HG02610 (cell line): ENCODE data around the gene TBC1D30.
"Not testable (repeated sequence)": the region's sequence is repeated elsewhere in the genome, so short reads cannot be mapped to it uniquely, and the experiment has no call there.

ENCODE experiments used
- ATAC-seq: cut with Tn5 transposase; IDR thresholded peaks from one replicate; pipeline ENCODE4 v1.9.1; 2021; ENCODE audit warnings: mild to moderate bottlenecking, moderate library complexity; ENCODE audit not compliant: unreplicated experiment

Gene TBC1D30

DNA sequence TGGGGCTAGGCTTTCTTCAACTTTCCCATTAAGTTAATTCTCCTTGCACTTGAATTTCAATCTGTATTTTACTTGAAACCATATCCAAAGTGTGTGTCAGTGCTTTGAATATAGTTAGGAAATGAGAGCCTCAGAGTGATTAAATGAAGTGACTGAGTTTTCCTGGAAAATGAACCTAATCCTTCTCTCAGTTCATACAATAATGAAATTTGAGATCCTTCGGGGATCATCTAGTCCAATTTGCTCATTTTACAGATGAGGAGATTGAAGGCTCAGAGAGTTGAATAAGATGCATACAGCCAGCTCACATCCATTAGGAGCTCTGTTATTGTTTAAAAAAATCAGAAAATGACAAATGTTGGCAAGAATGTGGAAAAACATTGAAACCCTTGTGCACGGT, 18.3 kb upstream of the TBC1D30 start:
- ATAC-seq: no peak

DNA sequence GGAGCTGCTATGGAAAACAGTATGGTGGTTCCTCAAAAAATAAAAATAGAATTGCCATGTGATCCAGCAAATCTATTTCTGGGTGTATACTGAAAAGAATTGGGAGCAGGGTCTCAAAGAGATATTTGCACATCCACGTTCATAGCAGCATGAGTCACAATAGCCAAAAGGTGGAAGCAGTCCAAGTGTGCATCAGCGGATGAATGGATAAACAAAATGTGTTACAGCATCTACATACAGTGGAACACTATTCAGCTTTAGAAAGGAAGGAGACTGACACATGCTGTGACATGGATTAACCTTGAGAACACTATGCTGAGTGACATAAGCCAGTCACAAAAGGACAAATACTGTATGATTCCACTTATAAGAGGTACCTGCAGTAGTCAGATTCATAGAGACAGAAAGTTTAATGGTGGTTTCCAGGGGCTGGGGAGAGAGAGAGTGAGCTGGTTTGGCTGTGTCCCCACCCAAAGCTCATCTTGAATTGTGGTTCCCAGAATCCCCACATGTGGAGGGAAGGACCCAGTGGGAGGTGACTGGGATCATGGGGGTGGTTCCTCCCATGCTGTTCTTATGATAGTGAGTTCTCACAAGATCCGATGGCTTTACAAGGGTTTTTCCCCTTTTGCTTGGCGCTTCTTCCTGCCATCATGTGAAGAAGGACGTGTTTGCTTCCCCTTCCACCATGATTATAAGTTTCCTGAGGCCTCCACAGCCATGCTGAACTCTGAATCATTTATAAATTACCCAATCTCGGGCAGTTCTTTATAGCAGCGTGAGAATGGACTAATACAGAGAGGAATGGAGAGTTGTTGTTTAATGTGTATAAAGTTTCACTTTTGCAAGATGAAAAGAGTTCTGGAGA, 17.6 kb upstream of the TBC1D30 start:
- no peak for ATAC-seq

DNA sequence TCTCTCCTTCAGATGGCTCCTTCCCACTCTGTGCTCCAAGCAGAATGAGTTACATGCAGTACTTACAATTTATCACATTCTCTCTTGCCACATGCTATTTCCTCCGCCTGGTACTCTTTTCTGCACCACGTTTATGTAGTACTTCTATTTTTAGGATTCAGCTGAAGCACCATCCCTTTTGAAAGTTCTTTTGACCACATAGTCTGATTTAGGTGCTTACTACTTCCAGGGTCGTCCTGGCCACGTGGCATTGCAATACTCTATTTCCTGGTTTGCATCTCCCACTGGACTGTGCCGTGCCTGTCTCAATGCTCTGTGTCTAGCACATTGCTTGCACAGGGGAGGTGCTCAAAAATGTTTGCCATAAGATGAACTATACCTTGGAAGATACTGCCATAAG, 16.3 kb upstream of the TBC1D30 start:
- no peak for ATAC-seq

DNA sequence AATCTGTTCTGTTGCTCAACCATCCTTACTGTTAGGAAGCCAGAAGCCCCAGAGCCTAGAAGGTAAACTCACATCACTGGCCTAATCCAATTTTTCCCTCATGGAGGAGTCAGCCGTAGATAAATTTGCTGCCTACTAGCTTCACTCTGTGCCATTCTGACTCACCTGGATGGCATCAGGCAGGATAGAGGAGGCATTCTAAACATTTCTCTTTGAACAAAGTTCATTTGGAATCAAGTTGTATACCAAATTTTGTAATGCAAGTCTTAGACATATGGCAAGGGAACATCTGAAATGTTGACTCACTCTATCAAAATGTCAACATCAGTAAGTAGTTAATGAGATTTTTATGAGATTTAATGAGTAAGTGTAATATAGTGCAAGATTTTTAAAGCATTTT, 13.6 kb upstream of the TBC1D30 start:
- ATAC-seq: no peak

DNA sequence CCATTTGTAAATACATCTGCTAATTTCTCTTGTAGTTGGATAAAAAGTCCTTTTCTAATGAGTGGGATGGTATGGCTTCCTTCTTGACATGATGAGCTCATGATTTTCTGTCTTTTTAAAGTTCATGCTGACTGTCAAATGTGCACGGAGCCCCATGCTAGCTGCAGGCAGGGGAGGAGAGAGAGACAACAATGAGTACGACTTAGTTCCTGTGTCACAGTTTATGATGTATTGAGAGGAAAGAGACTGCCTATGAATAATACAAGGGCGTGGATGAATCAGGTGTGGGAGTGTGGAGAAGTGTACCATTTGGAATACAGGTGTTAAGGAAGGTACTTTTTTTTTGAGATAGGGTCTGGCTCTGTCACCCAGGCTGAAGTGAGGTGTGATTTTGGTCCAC, 10.7 kb upstream of the TBC1D30 start:
- ATAC-seq: no peak

DNA sequence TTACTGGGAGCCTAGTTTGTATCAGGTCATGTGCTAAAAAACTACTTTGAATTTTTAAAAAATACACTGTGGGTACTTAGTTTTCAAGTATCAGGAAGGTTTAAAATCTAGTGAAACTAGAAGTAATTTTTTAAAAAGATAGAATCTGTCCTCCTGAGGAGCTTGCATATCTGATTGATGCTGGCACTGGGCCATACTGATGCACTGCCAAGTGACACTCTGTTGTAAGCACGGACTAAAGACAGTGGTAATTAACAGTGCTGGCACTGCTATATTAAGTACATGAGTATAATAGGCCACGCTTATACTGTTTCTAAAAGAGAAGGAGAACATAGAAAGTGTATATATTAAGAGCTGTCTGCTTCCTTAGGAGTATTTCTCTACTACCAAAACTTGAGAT, 10.0 kb upstream of the TBC1D30 start:
- no peak for ATAC-seq

DNA sequence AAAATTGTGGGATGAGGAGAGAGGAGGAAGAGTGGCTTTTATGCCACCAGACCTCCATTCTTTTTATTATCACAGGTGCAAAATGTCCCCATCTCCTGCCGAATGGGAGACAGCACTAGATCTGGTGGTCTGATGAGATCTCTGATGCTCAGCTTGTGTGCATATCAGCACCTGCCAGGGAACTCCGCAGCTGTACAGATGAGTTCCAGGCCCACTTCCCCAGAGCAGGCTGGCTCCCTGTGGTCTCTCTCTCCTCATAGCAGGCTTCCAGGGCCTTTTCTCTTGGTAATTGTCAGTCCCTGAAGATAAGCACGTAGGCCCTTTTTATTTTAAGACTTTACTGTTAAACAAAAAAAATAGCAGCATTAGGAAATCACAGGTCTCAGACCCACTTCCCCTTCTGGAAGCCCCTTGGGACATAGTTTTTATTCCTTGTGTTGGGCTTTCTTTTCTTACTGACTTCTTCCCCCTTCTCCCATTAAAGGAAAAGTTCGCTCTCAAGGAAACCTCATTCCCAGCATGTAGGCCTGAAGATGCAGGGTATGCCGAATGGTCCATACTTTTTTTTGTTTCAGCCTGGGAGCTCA, 4.5 kb upstream of the TBC1D30 start:
- ATAC-seq: no peak

DNA sequence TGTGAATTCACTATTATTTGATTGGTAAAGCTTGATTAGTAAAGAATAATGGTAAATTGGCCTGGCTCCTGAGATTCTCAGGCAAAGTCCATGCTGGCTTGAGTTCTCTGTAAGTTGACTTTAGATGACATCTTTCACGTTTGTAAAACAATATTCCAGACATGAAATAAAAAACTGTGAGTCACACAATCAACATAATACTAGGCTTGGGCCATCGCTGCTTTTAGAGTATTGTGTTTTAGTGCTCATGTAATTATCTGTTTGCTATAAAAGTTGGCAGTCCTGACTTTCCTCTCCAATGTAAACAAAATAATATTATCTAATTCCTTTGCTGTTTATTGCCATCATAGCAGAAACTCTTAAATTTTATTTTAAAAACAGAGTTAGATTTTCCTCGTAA, 3.9 kb upstream of the TBC1D30 start:
- no peak for ATAC-seq

DNA sequence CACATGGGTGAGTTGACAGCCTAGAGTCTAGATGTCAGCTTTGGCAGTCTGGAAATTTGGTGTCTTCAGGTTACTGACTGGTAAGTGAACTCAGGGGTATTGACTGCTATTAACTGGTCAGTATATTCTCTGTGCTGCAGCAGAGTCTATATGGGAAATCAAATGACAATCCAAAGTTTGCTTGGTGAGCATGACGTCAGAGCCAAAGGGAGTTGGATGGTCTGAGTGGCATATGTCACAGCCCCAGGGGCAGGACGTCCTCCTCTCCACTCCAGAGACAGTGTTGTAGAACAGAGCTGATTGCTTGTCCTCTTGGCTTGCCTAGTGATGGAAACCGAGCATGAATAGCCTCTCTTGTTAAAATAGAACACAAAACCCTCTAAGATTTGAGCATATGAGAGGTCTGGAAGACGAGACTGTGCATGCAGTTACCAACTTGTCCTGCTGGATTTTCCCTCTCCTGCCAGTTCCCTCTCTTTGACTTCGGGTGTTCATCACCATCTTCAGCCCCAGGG, 3.3 kb upstream of the TBC1D30 start:
- no peak for ATAC-seq

DNA sequence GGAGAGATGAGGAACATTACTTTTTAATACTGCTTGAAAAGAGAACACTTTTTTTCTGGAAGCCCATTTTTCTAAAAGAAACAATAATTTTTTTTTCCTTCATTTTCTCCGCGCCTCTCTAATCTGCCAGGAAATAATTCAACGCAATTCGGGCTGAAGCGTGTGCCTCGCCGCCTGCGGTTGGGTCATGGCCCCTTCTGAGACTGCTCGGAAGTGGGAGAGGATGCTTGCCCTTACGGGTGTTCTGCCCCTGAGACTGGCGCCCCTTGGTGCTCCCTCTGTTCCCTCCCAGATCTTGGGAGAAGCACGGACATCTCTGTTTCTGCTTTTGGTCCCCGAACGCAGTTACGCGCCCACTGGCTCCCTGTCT, 332 bp upstream of the TBC1D30 start:
- peak; percentile 5 for ATAC-seq

DNA sequence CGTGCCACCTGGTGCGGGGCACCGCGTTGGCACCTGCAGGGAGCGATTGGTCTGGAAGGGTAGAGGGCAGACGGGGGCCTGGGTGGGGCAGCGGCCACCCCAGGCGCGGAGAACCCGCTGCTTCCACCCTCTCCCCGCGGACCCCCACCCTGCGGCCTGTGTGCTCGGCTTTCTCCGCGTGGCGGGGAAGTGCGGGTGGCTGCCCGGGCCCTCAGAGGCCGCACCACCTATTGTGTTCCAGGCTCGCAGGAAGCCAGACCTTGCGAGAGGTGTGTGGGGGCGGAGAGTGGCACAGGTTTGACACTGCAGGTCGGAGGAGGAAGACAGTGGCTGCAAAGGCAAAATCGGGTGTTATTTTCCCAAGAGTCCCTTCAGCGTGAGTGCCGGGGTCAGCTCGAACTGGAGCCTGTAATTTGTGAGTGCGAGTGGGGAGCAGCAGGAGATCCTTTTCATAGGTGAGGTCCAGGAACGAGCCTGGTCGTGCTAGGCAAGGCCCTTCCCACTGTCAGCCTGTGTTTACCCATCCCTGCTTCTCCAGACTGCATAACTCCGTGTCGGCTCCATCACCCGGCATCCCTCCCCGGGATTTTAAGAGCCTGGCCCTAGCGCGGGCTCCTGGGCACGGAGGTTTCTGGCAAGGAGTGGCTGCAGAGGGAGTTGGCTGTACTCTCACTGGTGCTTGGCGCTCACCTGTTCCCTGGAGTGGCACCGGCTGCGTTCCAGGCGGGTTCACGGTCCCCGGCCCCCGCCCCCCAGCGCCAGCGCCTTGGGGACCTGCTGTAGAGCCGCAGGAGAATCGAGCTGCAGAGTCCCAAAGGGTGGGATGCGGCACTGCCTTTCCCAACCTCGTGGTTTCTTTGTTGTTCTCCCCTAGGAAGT, 935 bp downstream of the TBC1D30 start:
- no peak for ATAC-seq

DNA sequence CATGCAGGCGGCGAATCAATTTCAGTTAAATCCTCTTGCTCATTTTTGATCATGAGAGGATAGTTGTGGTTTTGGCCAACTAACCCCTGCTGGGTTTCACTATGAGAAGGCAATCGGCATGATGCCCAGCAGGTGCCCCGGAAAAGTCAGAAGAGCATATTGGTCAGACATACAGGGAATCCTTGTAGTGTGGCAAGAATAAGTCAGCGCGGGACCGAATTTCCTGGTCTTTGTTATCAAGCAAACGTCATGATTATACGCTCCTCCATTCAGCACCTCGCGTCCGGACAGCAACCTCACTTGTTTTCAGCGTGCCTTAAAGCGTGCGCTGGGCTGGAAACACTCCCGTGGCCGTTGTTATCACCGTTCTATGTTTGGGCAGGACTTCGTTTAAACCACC, 1.8 kb downstream of the TBC1D30 start:
- peak; percentile 51 for ATAC-seq

DNA sequence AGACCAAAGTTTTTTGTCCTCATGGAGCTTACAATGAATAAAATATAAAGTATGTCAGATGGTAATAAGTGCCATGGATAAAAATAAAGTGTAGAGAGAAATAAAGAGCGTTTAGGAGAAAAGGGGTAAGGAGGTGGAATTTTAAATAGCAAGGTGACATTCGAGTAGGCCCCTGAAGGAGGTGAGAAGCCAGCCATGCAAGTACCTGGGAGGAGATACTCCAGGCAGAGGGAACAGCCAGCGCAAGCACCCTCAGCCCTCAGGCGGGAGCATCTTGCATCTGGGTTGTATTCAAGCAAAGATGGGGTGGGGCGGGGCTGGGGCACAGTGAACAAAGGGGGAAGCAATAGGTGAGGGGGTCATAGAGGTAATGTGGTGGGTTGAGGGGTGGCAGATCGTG, 4.3 kb downstream of the TBC1D30 start:
- ATAC-seq: no peak

DNA sequence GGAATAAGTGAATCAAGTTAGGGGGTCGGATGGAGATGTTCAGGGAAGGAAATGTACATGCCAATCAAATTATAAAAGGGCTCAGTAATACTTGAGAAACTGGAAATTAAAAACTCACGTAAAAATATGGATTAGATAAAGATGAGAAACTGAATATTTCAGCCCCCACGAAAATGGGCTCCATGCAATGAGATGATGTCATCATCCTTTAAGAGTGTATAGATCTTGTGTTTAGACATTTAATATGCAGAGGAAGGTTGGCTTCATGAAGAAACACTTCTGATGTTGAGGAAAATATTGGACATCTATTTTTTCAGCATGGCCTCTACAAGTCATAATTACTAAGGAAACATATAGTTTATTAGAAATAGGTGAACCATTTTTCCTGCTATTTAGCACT, 9.5 kb downstream of the TBC1D30 start:
- no peak for ATAC-seq

DNA sequence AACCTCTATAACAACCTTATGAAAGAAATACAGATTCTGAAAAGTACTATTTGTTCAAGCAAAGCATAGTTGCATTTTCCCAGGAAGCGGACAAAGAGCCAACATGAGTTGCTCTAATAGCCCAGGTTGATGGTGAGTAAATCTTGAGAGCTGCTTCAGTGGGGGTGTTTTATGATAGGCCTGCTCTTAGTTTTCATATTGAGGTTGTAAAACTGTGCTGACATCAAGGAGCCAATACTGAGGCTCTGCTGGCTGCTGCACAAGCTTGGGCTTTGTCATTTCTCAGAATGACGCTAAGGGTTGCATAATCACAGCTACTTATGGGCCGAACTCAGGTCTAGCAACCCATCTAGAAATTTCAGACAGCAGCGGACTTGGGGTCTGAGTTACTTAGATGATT, 11.5 kb downstream of the TBC1D30 start:
- ATAC-seq: no peak

DNA sequence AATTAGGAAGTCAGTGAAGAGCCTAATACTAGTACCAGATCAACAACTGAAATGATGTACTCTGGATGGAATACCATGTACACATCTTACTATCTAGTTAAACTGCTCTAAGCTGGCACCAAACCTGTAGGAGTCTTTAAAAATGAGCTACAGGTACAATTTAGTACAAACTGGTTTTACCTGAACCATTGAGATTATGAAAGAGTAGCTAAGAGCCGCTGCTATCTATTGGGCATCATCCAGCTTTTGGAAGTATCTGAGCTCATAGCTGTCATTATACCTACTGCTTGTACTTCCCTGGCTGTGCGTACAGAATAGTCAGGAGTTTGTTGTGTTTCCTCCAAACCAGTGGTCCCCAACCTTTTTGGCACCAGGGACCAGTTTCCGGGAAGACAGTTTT, 12.4 kb downstream of the TBC1D30 start:
- ATAC-seq: no peak

DNA sequence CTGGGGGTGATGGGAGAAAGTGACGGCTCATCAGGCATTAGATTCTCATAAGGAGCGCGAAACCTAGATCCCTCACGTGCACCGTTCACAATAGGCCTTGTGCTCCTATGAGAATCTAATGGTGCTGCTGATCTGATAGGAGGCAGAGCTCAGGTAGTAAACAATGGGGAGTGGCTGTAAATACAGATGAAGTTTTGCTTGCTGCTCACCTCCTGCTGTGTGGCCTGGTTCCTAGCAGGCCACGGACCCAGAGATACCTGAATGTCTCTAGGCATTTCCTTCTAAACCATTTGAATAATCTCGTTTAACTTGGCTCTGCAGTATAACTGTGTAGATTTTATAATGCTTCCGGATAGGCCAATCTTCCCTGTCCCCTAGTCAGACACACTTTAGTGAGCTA, 13.0 kb downstream of the TBC1D30 start:
- no peak for ATAC-seq

DNA sequence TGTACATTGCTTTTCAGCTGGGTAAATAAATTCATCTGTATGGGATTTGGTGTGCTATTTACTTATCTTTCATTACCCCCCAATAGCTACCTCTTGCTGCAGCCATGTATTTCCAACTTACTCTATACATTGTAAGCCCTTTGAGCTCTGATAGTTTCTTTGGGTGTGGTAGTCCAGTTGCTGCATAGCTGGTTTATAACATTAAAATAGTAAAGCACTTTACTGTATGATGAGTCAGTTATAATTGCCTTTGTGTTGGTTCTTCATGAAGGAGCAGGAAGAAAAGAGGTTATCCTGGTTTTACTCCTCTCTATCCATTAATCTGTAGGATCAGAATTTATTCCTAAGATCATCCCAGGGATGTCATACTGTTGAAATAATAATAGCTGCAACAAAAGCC, 15.7 kb downstream of the TBC1D30 start:
- no peak for ATAC-seq

DNA sequence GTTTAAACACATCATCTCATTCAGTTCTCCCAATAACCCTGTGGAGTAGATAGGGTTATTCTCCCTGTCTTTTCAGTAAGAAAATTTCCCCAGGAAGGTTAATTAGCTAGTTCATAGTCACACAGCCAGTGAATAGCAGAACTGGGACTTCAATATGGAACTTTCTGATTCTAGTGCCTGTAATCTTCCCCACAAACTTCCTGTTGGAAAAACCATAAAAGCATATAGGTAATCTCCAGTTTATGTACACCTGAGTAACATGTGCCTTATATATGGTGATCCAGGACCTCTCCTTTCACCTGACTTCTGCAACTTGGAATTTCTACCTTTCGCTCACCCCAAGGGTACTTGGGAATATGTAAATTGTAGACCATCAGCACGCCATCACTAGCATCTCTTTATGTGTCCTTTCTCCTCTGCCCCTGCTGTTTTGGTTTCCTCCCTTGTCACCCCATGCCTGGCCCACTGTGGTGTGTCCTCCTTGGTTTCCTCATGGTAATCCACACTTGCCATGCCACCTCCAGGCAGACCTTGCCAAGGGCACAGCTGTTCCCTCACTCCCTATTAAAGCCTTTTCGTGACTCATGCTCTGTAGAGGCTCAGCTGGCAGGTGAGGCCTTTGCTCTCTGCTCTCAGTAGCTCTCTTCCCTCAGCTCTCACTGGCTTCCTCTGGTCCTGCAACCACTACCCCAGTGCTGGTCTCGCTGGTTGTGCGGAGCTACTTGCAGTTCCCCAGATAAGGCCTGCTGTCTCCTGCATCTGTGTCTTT, 16.7 kb downstream of the TBC1D30 start:
- no peak for ATAC-seq

DNA sequence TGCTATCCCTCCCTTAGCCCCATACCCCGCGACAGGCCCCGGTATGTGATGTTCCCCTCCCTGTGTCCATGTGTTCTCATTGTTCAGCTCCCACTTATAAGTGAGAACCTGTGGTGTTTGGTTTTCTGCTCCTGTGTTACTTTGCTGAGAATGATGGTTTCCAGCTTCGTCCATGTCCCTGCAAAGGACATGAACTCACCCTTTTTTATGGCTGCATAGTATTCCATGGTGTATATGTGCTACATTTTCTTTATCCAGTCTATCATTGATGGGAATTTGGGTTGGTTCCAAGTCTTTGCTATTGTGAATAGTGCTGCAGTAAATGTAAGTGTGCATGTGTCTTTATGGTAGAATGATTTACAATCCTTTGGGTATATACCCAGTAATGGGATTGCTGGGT, 24.0 kb downstream of the TBC1D30 start:
- ATAC-seq: not testable (repeated sequence)
